Measurements from ENCODE around the gene OAS2.

The OAS2 gene

GRCh38 chr12:112997506-112997905, 19.2 kb downstream of the OAS2 start:
- H3K27ac ChIP-seq (ENCODE audit: insufficient read depth, low read depth, low read length, poor library complexity, severe bottlenecking), result no peak overlapping the region
- H3K9me3 ChIP-seq (ENCODE audit: control insufficient read depth, low read length), result no peaks in the 10 kb centered on the region
- no peaks in the 10 kb centered on the region for H3K4me1 ChIP-seq (ENCODE audit: control insufficient read depth, insufficient read depth, low read length)
- no peaks in the 10 kb centered on the region for H3K36me3 ChIP-seq (ENCODE audit: control insufficient read depth, insufficient read depth, low read length)
- WGBS, 2 experiments, result 93 to 96% methylated on average over 7 of the region's 7 CpGs
- no peak overlapping the region for H3K4me3 ChIP-seq (ENCODE audit: insufficient read depth, low read depth, low read length)
- no peaks in the 10 kb centered on the region for H3K27me3 ChIP-seq (ENCODE audit: control insufficient read depth, insufficient read depth, low read length, poor library complexity, severe bottlenecking)

- 90 to 94% methylated on average over 12 of the region's 12 CpGs for WGBS, 2 experiments
- H3K36me3 ChIP-seq (ENCODE audit: control insufficient read depth, insufficient read depth, low read length), result no peaks in the 10 kb centered on the region
Observed at GRCh38 chr12:112998987-112999767, 20.9 kb downstream of the OAS2 start.

GRCh38 chr12:113000433-113000832, 22.1 kb downstream of the OAS2 start:
- no peaks in the 10 kb centered on the region for H3K27me3 ChIP-seq (ENCODE audit: control insufficient read depth, insufficient read depth, low read length, poor library complexity, severe bottlenecking)
- H3K4me3 ChIP-seq (ENCODE audit: insufficient read depth, low read depth, low read length), result no peak overlapping the region

More at GRCh38 chr12:112998987-112999767, 20.9 kb downstream of the OAS2 start:
- Histone ChIP-seq H3K4me3 (ENCODE audit: insufficient read depth, low read depth, low read length) (no peak overlapping the region), H3K9me3 (ENCODE audit: control insufficient read depth, low read length) (no peaks in the 10 kb centered on the region), H3K27me3 (ENCODE audit: control insufficient read depth, insufficient read depth, low read length, poor library complexity, severe bottlenecking) (no peaks in the 10 kb centered on the region), H3K27ac (ENCODE audit: insufficient read depth, low read depth, low read length, poor library complexity, severe bottlenecking) (no peak overlapping the region), H3K4me1 (ENCODE audit: control insufficient read depth, insufficient read depth, low read length) (no peaks in the 10 kb centered on the region)

GRCh38 chr12:113002155-113002554, 23.8 kb downstream of the OAS2 start:
- H3K9me3 ChIP-seq (ENCODE audit: control insufficient read depth, low read length), result no peaks in the 10 kb centered on the region
- H3K4me3 ChIP-seq (ENCODE audit: insufficient read depth, low read depth, low read length), result no peak overlapping the region
- H3K27ac ChIP-seq (ENCODE audit: insufficient read depth, low read depth, low read length, poor library complexity, severe bottlenecking), result no peak overlapping the region
- H3K27me3 ChIP-seq (ENCODE audit: control insufficient read depth, insufficient read depth, low read length, poor library complexity, severe bottlenecking), result no peaks in the 10 kb centered on the region
- no peaks in the 10 kb centered on the region for H3K36me3 ChIP-seq (ENCODE audit: control insufficient read depth, insufficient read depth, low read length)
- WGBS, 2 experiments, result 88 to 89% methylated on average over 4 of the region's 4 CpGs
- no peaks in the 10 kb centered on the region for H3K4me1 ChIP-seq (ENCODE audit: control insufficient read depth, insufficient read depth, low read length)

More at GRCh38 chr12:113000433-113000832, 22.1 kb downstream of the OAS2 start:
- H3K4me1 ChIP-seq (ENCODE audit: control insufficient read depth, insufficient read depth, low read length), result no peaks in the 10 kb centered on the region
- no peaks in the 10 kb centered on the region for H3K36me3 ChIP-seq (ENCODE audit: control insufficient read depth, insufficient read depth, low read length)
- no peak overlapping the region for H3K27ac ChIP-seq (ENCODE audit: insufficient read depth, low read depth, low read length, poor library complexity, severe bottlenecking)
- 88 to 89% methylated on average over 6 of the region's 6 CpGs for WGBS, 2 experiments
- no peaks in the 10 kb centered on the region for H3K9me3 ChIP-seq (ENCODE audit: control insufficient read depth, low read length)

GRCh38 chr12:113002676-113003075, 24.4 kb downstream of the OAS2 start:
- no peaks in the 10 kb centered on the region for H3K4me1 ChIP-seq (ENCODE audit: control insufficient read depth, insufficient read depth, low read length)
- no peaks in the 10 kb centered on the region for H3K9me3 ChIP-seq (ENCODE audit: control insufficient read depth, low read length)
- H3K4me3 ChIP-seq (ENCODE audit: insufficient read depth, low read depth, low read length), result no peak overlapping the region
- H3K36me3 ChIP-seq (ENCODE audit: control insufficient read depth, insufficient read depth, low read length), result no peaks in the 10 kb centered on the region
- H3K27me3 ChIP-seq (ENCODE audit: control insufficient read depth, insufficient read depth, low read length, poor library complexity, severe bottlenecking), result no peaks in the 10 kb centered on the region
- H3K27ac ChIP-seq (ENCODE audit: insufficient read depth, low read depth, low read length, poor library complexity, severe bottlenecking), result no peak overlapping the region
- 91 to 94% methylated on average over 5 of the region's 5 CpGs for whole genome bisulfite sequencing, 2 experiments

GRCh38 chr12:113003636-113004035, 25.3 kb downstream of the OAS2 start:
- Histone ChIP-seq H3K27me3 (ENCODE audit: control insufficient read depth, insufficient read depth, low read length, poor library complexity, severe bottlenecking) (no peaks in the 10 kb centered on the region), H3K4me1 (ENCODE audit: control insufficient read depth, insufficient read depth, low read length) (no peaks in the 10 kb centered on the region)
- 92 to 93% methylated on average over 9 of the region's 9 CpGs for WGBS, 2 experiments

GRCh38 chr12:113005762-113006161, 27.4 kb downstream of the OAS2 start:
- Histone ChIP-seq H3K4me1 (ENCODE audit: control insufficient read depth, insufficient read depth, low read length) (no peaks in the 10 kb centered on the region), H3K27ac (ENCODE audit: insufficient read depth, low read depth, low read length, poor library complexity, severe bottlenecking) (no peak overlapping the region), H3K27me3 (ENCODE audit: control insufficient read depth, insufficient read depth, low read length, poor library complexity, severe bottlenecking) (no peaks in the 10 kb centered on the region), H3K36me3 (ENCODE audit: control insufficient read depth, insufficient read depth, low read length) (no peaks in the 10 kb centered on the region), H3K4me3 (ENCODE audit: insufficient read depth, low read depth, low read length) (no peak overlapping the region), H3K9me3 (ENCODE audit: control insufficient read depth, low read length) (no peaks in the 10 kb centered on the region)
- 74 to 77% methylated on average over 4 of the region's 4 CpGs for WGBS, 2 experiments

More at GRCh38 chr12:113003636-113004035, 25.3 kb downstream of the OAS2 start:
- H3K4me3 ChIP-seq (ENCODE audit: insufficient read depth, low read depth, low read length), result no peak overlapping the region
- no peaks in the 10 kb centered on the region for H3K36me3 ChIP-seq (ENCODE audit: control insufficient read depth, insufficient read depth, low read length)
- no peaks in the 10 kb centered on the region for H3K9me3 ChIP-seq (ENCODE audit: control insufficient read depth, low read length)
- H3K27ac ChIP-seq (ENCODE audit: insufficient read depth, low read depth, low read length, poor library complexity, severe bottlenecking), result no peak overlapping the region

- no peaks in the 10 kb centered on the region for H3K4me1 ChIP-seq (ENCODE audit: control insufficient read depth, insufficient read depth, low read length)
- H3K27me3 ChIP-seq (ENCODE audit: control insufficient read depth, insufficient read depth, low read length, poor library complexity, severe bottlenecking), result no peaks in the 10 kb centered on the region
- 92 to 93% methylated on average over 7 of the region's 7 CpGs for WGBS, 2 experiments
- H3K36me3 ChIP-seq (ENCODE audit: control insufficient read depth, insufficient read depth, low read length), result no peaks in the 10 kb centered on the region
- H3K27ac ChIP-seq (ENCODE audit: insufficient read depth, low read depth, low read length, poor library complexity, severe bottlenecking), result no peak overlapping the region
- H3K4me3 ChIP-seq (ENCODE audit: insufficient read depth, low read depth, low read length), result no peak overlapping the region
- peaks cover 3% of the 10 kb centered on the region for H3K9me3 ChIP-seq (ENCODE audit: control insufficient read depth, low read length)
Observed at GRCh38 chr12:113006206-113006605, 27.9 kb downstream of the OAS2 start.

GRCh38 chr12:113006641-113007040, 28.3 kb downstream of the OAS2 start:
- peaks cover 5% of the 10 kb centered on the region for H3K9me3 ChIP-seq (ENCODE audit: control insufficient read depth, low read length)
- H3K4me3 ChIP-seq (ENCODE audit: insufficient read depth, low read depth, low read length), result no peak overlapping the region
- H3K27ac ChIP-seq (ENCODE audit: insufficient read depth, low read depth, low read length, poor library complexity, severe bottlenecking), result no peak overlapping the region
- no peaks in the 10 kb centered on the region for H3K27me3 ChIP-seq (ENCODE audit: control insufficient read depth, insufficient read depth, low read length, poor library complexity, severe bottlenecking)
- no peaks in the 10 kb centered on the region for H3K4me1 ChIP-seq (ENCODE audit: control insufficient read depth, insufficient read depth, low read length)
- WGBS, 2 experiments, result 94 to 96% methylated on average over 6 of the region's 6 CpGs
- no peaks in the 10 kb centered on the region for H3K36me3 ChIP-seq (ENCODE audit: control insufficient read depth, insufficient read depth, low read length)

GRCh38 chr12:113007166-113007565, 28.8 kb downstream of the OAS2 start:
- Histone ChIP-seq H3K27ac (ENCODE audit: insufficient read depth, low read depth, low read length, poor library complexity, severe bottlenecking) (no peak overlapping the region), H3K9me3 (ENCODE audit: control insufficient read depth, low read length) (peaks cover 5% of the 10 kb centered on the region), H3K4me1 (ENCODE audit: control insufficient read depth, insufficient read depth, low read length) (no peaks in the 10 kb centered on the region), H3K27me3 (ENCODE audit: control insufficient read depth, insufficient read depth, low read length, poor library complexity, severe bottlenecking) (no peaks in the 10 kb centered on the region), H3K36me3 (ENCODE audit: control insufficient read depth, insufficient read depth, low read length) (no peaks in the 10 kb centered on the region), H3K4me3 (ENCODE audit: insufficient read depth, low read depth, low read length) (no peak overlapping the region)
- 90 to 93% methylated on average over 4 of the region's 4 CpGs for WGBS, 2 experiments

All from ectodermal cell (in vitro differentiated cells).